Adipocyte (in vitro differentiated cells): Measurements from ENCODE around the gene KLF6.

Experiments used
- DNase-seq: peaks from one replicate; pipeline ENCODE4 v3.0.0-alpha.2; 2015; ENCODE audit warnings: low read depth
- H3K27me3 ChIP-seq: replicated peaks from 2 replicates; pipeline ENCODE4 v1.7.0; 2013; ENCODE audit warnings: mild to moderate bottlenecking, low read length, moderate library complexity; ENCODE audit not compliant: control insufficient read depth, insufficient read depth
- H3K36me3 ChIP-seq: 2 replicates; pipeline ENCODE4 v1.7.0; 2013; ENCODE audit warnings: low read length, mild to moderate bottlenecking, moderate library complexity; ENCODE audit not compliant: control insufficient read depth, insufficient read depth, severe bottlenecking
- H3K4me1 ChIP-seq: 2 replicates; pipeline ENCODE4 v1.7.0; 2013; ENCODE audit warnings: mild to moderate bottlenecking, low read length, moderate library complexity; ENCODE audit not compliant: control insufficient read depth, insufficient read depth
- H3K4me3 ChIP-seq: 2 replicates; pipeline ENCODE4 v1.7.0; 2013; ENCODE audit warnings: mild to moderate bottlenecking, low read length, moderate library complexity
- H3K9ac ChIP-seq: 2 replicates; pipeline ENCODE4 v1.7.0; 2013; ENCODE audit warnings: mild to moderate bottlenecking, low read length, moderate library complexity
- H3K9me3 ChIP-seq: 2 replicates; pipeline ENCODE4 v1.7.0; 2013; ENCODE audit warnings: mild to moderate bottlenecking, low read length, moderate library complexity; ENCODE audit not compliant: control insufficient read depth

The KLF6 gene

DNA sequence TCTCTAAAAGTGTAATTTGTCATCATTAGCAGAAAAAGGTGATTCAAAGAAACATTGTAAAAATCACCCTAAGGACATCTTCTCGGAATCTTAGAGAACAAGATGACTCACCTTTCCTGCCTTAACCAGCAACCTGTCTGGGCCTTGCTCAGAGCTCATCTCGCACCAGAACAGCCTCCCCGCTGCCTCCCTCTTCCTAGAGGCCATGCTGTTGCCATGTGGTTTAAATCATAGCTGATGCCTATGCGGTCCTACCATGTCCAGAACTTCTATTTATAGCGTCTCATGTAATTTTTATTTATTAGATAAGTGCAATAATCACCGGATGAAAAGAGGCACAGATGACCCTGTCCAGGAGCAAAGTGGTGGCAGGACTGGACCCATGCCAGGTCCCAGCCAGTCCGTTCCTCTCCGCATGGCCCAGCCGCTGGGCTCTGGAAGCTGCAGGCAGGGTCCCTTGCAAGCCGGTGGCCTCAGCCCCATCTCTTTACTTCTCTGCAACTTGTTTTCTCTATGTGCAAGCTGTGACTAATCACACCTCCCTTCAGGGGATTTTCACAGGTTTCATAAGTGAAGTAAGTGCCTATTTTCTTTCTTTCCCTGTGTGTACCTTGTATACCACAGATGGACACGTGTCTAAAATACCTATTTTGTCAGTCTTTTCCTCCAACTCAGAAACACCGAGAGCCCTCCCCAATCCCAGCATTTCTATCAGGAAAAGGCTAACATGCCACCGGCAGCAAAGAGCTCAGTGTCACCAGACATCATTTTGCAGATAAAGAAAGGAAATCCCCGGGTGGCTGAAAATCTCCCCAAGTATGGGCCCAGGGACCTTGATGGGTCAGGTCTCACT is 27.1 kb downstream of the KLF6 start:
- H3K4me3 ChIP-seq = no peak overlapping the region
- H3K4me1 ChIP-seq = peaks cover 15% of the 10 kb centered on the region
- no peaks in the 10 kb centered on the region for H3K9me3 ChIP-seq
- no peaks in the 10 kb centered on the region for H3K36me3 ChIP-seq
- DNase-seq = no peak
- H3K9ac ChIP-seq = no peak overlapping the region
- peaks cover 2% of the 10 kb centered on the region for H3K27me3 ChIP-seq

DNA sequence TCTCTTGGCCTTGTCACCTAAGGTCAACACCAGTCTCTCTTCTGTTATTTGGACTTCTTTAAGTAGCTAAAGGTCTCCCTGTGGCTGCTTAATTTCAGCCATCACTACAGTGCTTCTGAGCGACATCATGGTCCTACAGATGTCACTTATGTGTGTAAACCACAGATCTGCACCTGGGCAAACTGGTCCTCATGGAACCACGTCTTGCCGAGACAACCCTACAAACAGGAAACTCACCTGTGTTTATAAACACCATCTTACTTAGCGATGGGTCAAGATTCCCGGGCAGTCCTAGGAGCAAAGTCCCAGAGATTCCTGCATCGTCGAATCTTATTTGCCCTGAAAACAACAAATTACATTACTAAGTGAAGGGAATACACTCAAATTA is 27.8 kb downstream of the KLF6 start:
- Histone ChIP-seq H3K36me3 (no peaks in the 10 kb centered on the region), H3K4me1 (peaks cover 15% of the 10 kb centered on the region), H3K9ac (no peak overlapping the region), H3K9me3 (no peaks in the 10 kb centered on the region), H3K27me3 (peaks cover 2% of the 10 kb centered on the region), H3K4me3 (no peak overlapping the region)
- no peak for DNase-seq

DNA sequence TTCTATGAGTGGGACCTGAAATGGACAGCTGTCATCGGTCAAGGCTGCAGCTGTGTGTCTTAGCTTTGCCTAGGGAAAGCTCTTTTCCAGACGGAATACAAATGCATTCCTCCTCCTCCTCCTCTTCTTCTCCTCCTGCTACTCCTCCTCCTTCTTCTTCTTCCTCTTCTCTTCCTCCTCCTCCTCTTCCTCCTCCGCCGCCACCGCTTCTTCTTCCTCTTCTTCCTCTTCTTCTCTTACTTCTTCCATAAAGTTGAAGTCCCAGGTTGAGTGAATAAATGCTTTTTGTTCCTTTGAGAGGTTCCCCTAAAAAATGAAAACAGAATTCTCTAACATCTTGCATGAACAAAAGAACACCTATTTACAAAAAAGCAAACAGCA is 28.7 kb downstream of the KLF6 start:
- peaks cover 15% of the 10 kb centered on the region for H3K4me1 ChIP-seq
- no peaks in the 10 kb centered on the region for H3K36me3 ChIP-seq
- no peak overlapping the region for H3K9ac ChIP-seq
- no peak for DNase-seq
- no peaks in the 10 kb centered on the region for H3K9me3 ChIP-seq
- H3K27me3 ChIP-seq = peaks cover 2% of the 10 kb centered on the region
- H3K4me3 ChIP-seq = no peak overlapping the region

DNA sequence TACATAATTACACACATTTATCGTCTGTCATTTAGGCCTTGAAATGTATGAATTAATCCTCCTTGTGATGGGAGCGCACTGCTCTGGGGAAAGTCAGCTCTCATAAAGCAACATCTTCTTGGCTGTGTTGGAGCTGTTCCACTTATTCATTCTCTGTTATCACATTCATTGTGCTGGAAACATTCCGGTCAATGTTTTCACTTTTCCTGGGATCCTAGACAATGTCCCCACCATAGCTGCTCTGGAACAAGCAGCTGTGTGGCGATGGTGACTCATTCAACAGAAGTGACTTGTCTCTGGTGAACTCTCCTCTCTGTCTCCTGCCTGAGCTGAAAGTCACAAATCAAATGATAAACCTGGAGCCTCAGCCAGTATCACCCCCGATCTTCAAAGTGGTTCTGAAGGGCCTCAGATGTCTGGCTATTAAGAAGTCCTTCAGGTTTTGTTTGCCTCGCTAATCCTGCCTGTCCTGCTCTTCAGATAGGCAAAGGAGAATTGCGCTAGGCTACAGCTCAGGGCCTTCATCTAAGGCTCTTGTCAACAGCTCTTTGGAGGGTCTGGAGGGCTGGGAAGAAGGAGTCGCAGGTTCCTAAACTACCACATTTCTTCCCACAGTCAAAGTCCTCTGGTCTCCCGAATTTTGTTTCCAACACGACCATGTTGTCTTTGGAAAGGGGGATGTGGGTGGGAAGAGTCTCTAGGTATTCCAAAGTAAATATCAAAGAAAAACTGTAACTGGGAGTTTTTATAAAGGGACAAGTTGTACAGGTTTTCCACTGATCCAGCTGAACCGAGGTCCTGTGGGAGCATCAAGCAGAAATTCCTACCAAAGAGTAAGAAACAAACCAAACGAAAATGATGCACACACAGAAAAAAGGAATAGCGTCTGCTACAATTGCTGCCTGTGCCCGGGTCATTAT is 29.3 kb downstream of the KLF6 start:
- Histone ChIP-seq H3K27me3 (peaks cover 2% of the 10 kb centered on the region), H3K9me3 (no peaks in the 10 kb centered on the region), H3K36me3 (no peaks in the 10 kb centered on the region), H3K4me1 (peaks cover 19% of the 10 kb centered on the region), H3K4me3 (peak overlapping the region; percentile 24), H3K9ac (no peak overlapping the region)
- no peak for DNase-seq

DNA sequence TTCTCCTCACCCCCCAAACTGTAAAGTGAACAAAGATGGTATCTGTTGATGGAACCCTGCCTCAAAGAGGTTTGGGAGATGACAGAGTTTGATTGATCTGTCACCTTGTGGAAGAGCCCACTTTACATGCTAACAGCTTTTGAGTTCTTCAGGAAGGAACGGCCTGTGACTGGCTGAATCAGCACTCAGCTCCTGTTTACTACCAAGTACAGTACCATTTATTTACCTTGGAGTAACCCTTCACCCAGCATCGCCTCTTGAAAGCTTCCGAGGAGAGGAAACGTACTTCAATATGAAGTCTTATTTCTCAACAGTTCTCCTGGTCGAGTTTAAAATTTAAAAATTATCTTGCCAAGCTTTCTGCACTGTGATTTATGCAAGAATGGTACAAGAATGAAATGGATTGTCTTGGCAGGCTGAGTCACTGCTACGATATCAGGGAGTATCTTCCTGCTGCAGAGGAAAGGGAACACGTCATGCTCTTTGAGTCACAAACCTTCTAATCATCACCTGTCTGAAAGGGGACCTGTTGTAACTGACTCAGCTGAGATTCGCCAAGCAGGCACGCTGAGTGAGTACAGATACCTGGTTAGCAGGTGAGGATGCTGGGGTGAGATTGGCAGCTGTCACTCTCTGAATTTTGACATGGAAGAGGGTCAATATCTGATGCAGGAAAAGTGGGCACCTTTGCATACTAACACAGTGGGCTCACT is 30.1 kb downstream of the KLF6 start:
- H3K4me1 ChIP-seq = peaks cover 27% of the 10 kb centered on the region
- peak overlapping the region; percentile 24 for H3K4me3 ChIP-seq
- no peaks in the 10 kb centered on the region for H3K36me3 ChIP-seq
- DNase-seq = peak; percentile 72
- H3K27me3 ChIP-seq = no peaks in the 10 kb centered on the region
- H3K9me3 ChIP-seq = no peaks in the 10 kb centered on the region
- no peak overlapping the region for H3K9ac ChIP-seq

DNA sequence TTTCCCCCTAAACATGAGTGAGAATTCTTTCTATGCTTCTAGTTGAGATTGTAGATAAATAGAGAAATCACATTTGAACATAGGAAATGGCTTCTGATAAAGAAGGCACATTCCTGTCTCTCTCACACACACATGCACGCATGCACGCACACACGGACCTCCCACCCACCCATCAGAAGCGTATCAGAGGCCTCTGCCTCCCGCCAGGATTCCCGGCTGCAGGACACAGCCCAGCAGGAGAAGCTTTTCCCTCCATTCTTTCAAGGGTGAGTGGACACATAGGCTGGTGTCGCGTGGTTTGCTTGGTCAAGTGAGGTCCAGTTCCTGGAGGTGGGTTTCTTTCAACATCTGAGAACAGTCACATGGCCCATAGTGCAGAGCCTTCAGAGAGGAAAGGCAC is 34.2 kb downstream of the KLF6 start:
- Histone ChIP-seq H3K9me3 (no peaks in the 10 kb centered on the region), H3K27me3 (no peaks in the 10 kb centered on the region), H3K4me1 (peaks cover 39% of the 10 kb centered on the region), H3K4me3 (no peak overlapping the region), H3K36me3 (no peaks in the 10 kb centered on the region), H3K9ac (no peak overlapping the region)
- DNase-seq = no peak

DNA sequence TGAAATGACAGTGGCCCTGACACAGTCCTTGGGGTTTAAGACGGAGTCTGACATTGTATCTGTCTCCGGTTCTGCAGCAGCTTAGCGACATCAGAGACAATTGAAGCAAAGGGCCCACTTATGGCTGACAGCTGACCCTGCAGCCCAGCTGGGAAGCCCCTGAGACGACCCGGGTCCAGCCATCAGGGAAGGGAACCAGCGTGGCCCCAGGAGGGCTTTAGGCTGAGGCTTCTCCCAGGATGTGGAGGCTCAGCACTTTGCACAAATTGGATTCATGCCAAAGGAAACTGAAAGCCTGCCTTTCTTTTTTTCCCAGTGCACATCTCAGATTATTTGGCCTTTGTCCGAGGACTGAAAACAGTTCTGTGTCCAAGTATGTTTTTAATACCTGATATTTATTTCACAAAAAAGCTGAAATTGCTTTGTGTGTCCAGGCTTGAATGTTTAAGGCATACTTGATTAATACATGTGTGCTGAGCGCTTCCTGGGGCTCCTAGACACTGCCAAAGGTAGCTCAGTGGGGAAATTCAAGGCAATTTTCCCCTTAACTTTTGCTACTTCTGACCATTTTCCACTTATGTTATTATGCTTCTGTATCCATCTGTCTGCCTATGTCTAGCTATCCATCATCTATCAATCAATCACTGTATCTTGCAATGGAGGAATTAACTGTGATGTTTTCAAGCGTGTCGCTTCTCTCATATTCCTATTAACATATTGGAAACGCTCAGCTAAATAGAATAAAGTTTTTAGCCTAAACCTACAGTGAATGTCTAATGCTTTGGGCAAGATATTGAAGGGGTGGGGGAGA is 34.8 kb downstream of the KLF6 start:
- H3K4me1 ChIP-seq = peaks cover 34% of the 10 kb centered on the region
- peak overlapping the region; percentile 74 for H3K4me3 ChIP-seq
- H3K9ac ChIP-seq = peak overlapping the region; percentile 85
- no peaks in the 10 kb centered on the region for H3K36me3 ChIP-seq
- no peaks in the 10 kb centered on the region for H3K27me3 ChIP-seq
- DNase-seq = no peak
- H3K9me3 ChIP-seq = no peaks in the 10 kb centered on the region

DNA sequence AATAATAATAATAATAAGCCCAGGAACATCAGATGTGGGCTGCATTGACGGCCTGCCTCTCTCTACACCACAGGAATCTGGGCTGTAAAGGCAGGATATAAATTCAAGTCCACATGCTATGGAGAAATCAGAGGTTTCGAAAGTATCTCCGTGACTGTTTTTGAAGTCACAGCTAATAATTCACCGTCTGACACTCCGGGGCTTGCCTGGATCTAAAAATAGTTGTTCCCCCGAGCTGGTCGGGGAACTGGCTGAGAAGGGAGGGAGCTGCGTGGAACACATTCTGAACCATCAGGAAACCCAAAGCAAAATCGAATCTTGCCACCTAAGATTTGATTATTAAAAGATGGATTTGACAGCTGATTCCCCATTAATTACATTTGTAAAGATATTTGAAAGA is 35.4 kb downstream of the KLF6 start:
- no peaks in the 10 kb centered on the region for H3K9me3 ChIP-seq
- peak overlapping the region; percentile 85 for H3K9ac ChIP-seq
- H3K27me3 ChIP-seq = no peaks in the 10 kb centered on the region
- H3K36me3 ChIP-seq = no peaks in the 10 kb centered on the region
- no peak for DNase-seq
- peak overlapping the region; percentile 74 for H3K4me3 ChIP-seq
- H3K4me1 ChIP-seq = peaks cover 28% of the 10 kb centered on the region

DNA sequence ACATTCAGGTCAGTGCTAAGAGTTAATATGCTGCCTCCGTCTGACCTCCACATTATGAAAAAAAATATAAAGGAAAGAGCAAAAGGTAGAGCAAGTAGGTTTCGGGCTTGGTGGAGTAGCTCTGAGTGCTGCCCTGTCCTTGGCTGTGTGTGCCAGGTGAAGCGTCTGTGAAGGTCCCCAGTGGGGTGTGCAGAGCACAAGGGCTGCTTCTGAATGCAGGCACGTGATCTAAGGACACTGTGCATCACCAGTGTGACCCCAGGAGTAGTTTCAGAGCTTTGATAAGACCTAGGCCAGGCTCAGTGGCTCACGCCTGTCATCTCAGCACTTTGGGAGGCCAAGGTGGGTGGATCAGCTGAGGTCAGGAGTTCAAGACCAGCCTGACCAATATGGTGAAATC is 36.0 kb downstream of the KLF6 start:
- H3K4me3 ChIP-seq = no peak overlapping the region
- no peak overlapping the region for H3K9ac ChIP-seq
- no peak for DNase-seq
- no peaks in the 10 kb centered on the region for H3K36me3 ChIP-seq
- H3K27me3 ChIP-seq = no peaks in the 10 kb centered on the region
- peaks cover 25% of the 10 kb centered on the region for H3K4me1 ChIP-seq
- no peaks in the 10 kb centered on the region for H3K9me3 ChIP-seq

DNA sequence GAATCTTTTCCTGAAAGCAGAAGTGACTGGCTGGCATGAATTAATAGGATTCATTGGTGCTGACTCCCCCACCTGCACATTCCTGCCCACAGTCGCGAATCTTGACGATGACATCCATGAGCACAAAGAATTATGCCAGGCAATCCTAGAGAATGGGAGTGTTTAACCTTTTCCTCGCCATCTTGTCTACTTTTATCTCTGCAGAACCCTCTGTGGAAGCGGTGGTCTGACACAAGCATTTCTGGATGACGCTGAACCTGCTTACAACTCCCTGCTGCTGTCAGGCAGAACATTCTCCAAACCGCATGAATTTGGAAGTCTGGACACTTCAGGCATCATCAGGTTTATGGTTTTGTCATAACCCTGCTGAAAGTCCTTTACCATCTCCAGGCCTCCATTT is 36.5 kb downstream of the KLF6 start:
- no peak for DNase-seq
- Histone ChIP-seq H3K4me1 (peaks cover 25% of the 10 kb centered on the region), H3K4me3 (no peak overlapping the region), H3K27me3 (no peaks in the 10 kb centered on the region), H3K9me3 (no peaks in the 10 kb centered on the region), H3K36me3 (no peaks in the 10 kb centered on the region), H3K9ac (no peak overlapping the region)
